ENCODE measurements around the gene PPEF2.
A peak's percentile ranks its signal among the peaks of the same experiment; 100 is the strongest.

PPEF2 gene

GRCh38 chr4:75902352-75902751 lies at the start of gene PPEF2:
Gene PPEF2 (minus strand): TSS chr4:75902452. CDS start chr4:75896325, 6,127 bp downstream.
- H3K36me3 Mint-ChIP-seq (ENCODE audit: low read depth): no peaks in the 10 kb centered on the region
- H3K4me3 Mint-ChIP-seq: no peak within 1 kb of the TSS
- H3K9me3 Mint-ChIP-seq: peaks cover 11% of the 10 kb centered on the region
- no peaks in the 10 kb centered on the region for H3K27me3 Mint-ChIP-seq (ENCODE audit: low read depth, poor library complexity)
- no peak within 1 kb of the TSS for H3K27ac Mint-ChIP-seq
- TF ChIP-seq CTCF (IDR thresholded peaks at IDR 0.05): no peak
- H3K4me1 Mint-ChIP-seq: peaks cover 6% of the 10 kb centered on the region
- no peak for DNase-seq

GRCh38 chr4:75950213-75950815 lies 48.1 kb upstream of the PPEF2 start:
- Mint-ChIP-seq H3K4me3 (no peak overlapping the region), H3K9me3 (no peaks in the 10 kb centered on the region), H3K27ac (no peak overlapping the region), H3K36me3 (ENCODE audit: low read depth) (peaks cover 62% of the 10 kb centered on the region), H3K27me3 (ENCODE audit: low read depth, poor library complexity) (no peaks in the 10 kb centered on the region), H3K4me1 (no peaks in the 10 kb centered on the region)
- DNase-seq: no peak
- TF ChIP-seq CTCF (IDR thresholded peaks at IDR 0.05): no peak

- DNase-seq: no peak
- H3K27ac Mint-ChIP-seq: peak overlapping the region; percentile 61
- TF ChIP-seq CTCF (IDR thresholded peaks at IDR 0.05): no peak
- H3K9me3 Mint-ChIP-seq: no peaks in the 10 kb centered on the region
- H3K4me1 Mint-ChIP-seq: no peaks in the 10 kb centered on the region
- H3K4me3 Mint-ChIP-seq: no peak overlapping the region
- peaks cover 56% of the 10 kb centered on the region for H3K36me3 Mint-ChIP-seq (ENCODE audit: low read depth)
- no peaks in the 10 kb centered on the region for H3K27me3 Mint-ChIP-seq (ENCODE audit: low read depth, poor library complexity)
Observed at GRCh38 chr4:75948822-75949444, 46.7 kb upstream of the PPEF2 start.

- Mint-ChIP-seq H3K27me3 (ENCODE audit: low read depth, poor library complexity) (peaks cover 38% of the 10 kb centered on the region), H3K27ac (no peak within 1 kb of the TSS), H3K36me3 (ENCODE audit: low read depth) (peaks cover 22% of the 10 kb centered on the region), H3K4me3 (peak within 1 kb of the TSS; percentile 89), H3K4me1 (peaks cover 8% of the 10 kb centered on the region), H3K9me3 (no peaks in the 10 kb centered on the region)
- TF ChIP-seq CTCF (IDR thresholded peaks at IDR 0.05): no peak
- peak; percentile 79 for DNase-seq
Observed at GRCh38 chr4:75940692-75941253, 38.5 kb upstream of the PPEF2 start, which contains the start of gene NAAA. Gene NAAA (minus strand): TSS chr4:75941013. CDS start chr4:75940949, 64 bp downstream.

GRCh38 chr4:75939890-75940691 lies 37.8 kb upstream of the PPEF2 start:
- H3K9me3 Mint-ChIP-seq: no peaks in the 10 kb centered on the region
- peaks cover 8% of the 10 kb centered on the region for H3K4me1 Mint-ChIP-seq
- H3K4me3 Mint-ChIP-seq: peak overlapping the region; percentile 89
- no peak for TF ChIP-seq CTCF (IDR thresholded peaks at IDR 0.05)
- no peak overlapping the region for H3K27ac Mint-ChIP-seq
- DNase-seq: peak; percentile 76
- peaks cover 15% of the 10 kb centered on the region for H3K36me3 Mint-ChIP-seq (ENCODE audit: low read depth)
- peaks cover 38% of the 10 kb centered on the region for H3K27me3 Mint-ChIP-seq (ENCODE audit: low read depth, poor library complexity)
